HEK293 (cell line): ENCODE data around the gene STT3A.
A peak's percentile ranks its signal among the peaks of the same experiment; 100 is the strongest.

Experiments used
- GFI1B ChIP-seq: fragments of 450-650 bp; formaldehyde crosslinking; IDR thresholded peaks from 2 replicates; pipeline ENCODE4 v1.5.1; 2016; ENCODE audit warnings: missing biosample characterization, missing genetic modification characterization
- GLI4 ChIP-seq: fragments of 450-650 bp; formaldehyde crosslinking; IDR thresholded peaks from 2 replicates; pipeline ENCODE4 v1.5.1; 2016; ENCODE audit warnings: missing biosample characterization, missing genetic modification characterization
- HOXC10 ChIP-seq: sonication (generic); formaldehyde crosslinking; IDR thresholded peaks from 2 replicates; pipeline ENCODE4 v1.8.1; 2023; ENCODE audit warnings: mild to moderate bottlenecking, missing genetic modification reagents
- HOXD13 ChIP-seq: sonication (generic); formaldehyde crosslinking; IDR thresholded peaks from 2 replicates; pipeline ENCODE4 v1.8.0; 2022; ENCODE audit warnings: missing genetic modification reagents, borderline replicate concordance
- INSM2 ChIP-seq: fragments of 450-650 bp; formaldehyde crosslinking; IDR thresholded peaks from 2 replicates; pipeline ENCODE4 v1.5.1; 2016; ENCODE audit warnings: missing biosample characterization, missing genetic modification characterization
- KLF8 ChIP-seq: fragments of 450-650 bp; formaldehyde crosslinking; IDR thresholded peaks from 2 replicates; pipeline ENCODE4 v1.5.1; 2016; ENCODE audit warnings: missing biosample characterization, missing genetic modification characterization
- PRDM4 ChIP-seq: fragments of 450-650 bp; formaldehyde crosslinking; IDR thresholded peaks from 2 replicates; pipeline ENCODE4 v1.5.1; 2017; ENCODE audit warnings: missing biosample characterization, missing genetic modification characterization
- SETDB1 ChIP-seq: IDR thresholded peaks from one replicate; pipeline ENCODE4 v1.6.1; 2017; ENCODE audit warnings: mild to moderate bottlenecking, low read length, moderate library complexity, mixed read lengths; ENCODE audit not compliant: insufficient read length
- SP3 ChIP-seq: fragments of 450-650 bp; formaldehyde crosslinking; IDR thresholded peaks from 2 replicates; pipeline ENCODE4 v1.5.1; 2016; ENCODE audit warnings: missing biosample characterization, missing genetic modification characterization
- WT1 ChIP-seq: fragments of 450-650 bp; formaldehyde crosslinking; IDR thresholded peaks from 2 replicates; pipeline ENCODE4 v1.5.1; 2016; ENCODE audit warnings: missing biosample characterization, missing genetic modification characterization
- ZFHX2 ChIP-seq: fragments of 450-650 bp; formaldehyde crosslinking; conservative IDR thresholded peaks from 2 replicates; pipeline ENCODE4 v1.5.1; 2016; ENCODE audit warnings: missing biosample characterization, missing genetic modification characterization
- ZFP37 ChIP-seq: fragments of 450-650 bp; formaldehyde crosslinking; IDR thresholded peaks from 2 replicates; pipeline ENCODE4 v1.5.1; 2016; ENCODE audit warnings: missing biosample characterization, missing genetic modification characterization
- ZNF169 ChIP-seq: fragments of 450-650 bp; formaldehyde crosslinking; IDR thresholded peaks from 2 replicates; pipeline ENCODE4 v1.5.1; 2016; ENCODE audit warnings: missing biosample characterization, missing genetic modification characterization
- ZNF175 ChIP-seq: fragments of 450-650 bp; formaldehyde crosslinking; IDR thresholded peaks from 2 replicates; pipeline ENCODE4 v1.5.1; 2016; ENCODE audit warnings: missing biosample characterization, missing genetic modification characterization
- ZNF2 ChIP-seq: fragments of 450-650 bp; formaldehyde crosslinking; IDR thresholded peaks from 2 replicates; pipeline ENCODE4 v1.5.1; 2016; ENCODE audit warnings: missing biosample characterization, missing genetic modification characterization
- ZNF266 ChIP-seq: fragments of 450-650 bp; formaldehyde crosslinking; IDR thresholded peaks from 2 replicates; pipeline ENCODE4 v1.5.1; 2016; ENCODE audit warnings: missing biosample characterization, missing genetic modification characterization, low read depth
- ZNF335 ChIP-seq: fragments of 450-650 bp; formaldehyde crosslinking; conservative IDR thresholded peaks from 2 replicates; pipeline ENCODE4 v1.5.1; 2016; ENCODE audit warnings: missing biosample characterization, missing genetic modification characterization
- ZNF362 ChIP-seq: fragments of 450-650 bp; formaldehyde crosslinking; IDR thresholded peaks from 2 replicates; pipeline ENCODE4 v1.5.1; 2016; ENCODE audit warnings: missing biosample characterization, missing genetic modification characterization
- ZNF426 ChIP-seq: fragments of 450-650 bp; formaldehyde crosslinking; IDR thresholded peaks from 2 replicates; pipeline ENCODE4 v1.5.1; 2017; ENCODE audit warnings: missing biosample characterization, missing genetic modification characterization, mild to moderate bottlenecking, inconsistent platforms, moderate library complexity
- ZNF513 ChIP-seq: fragments of 450-650 bp; IDR thresholded peaks from 2 replicates; pipeline ENCODE4 v1.5.1; 2018; ENCODE audit warnings: missing biosample characterization, missing genetic modification characterization
- ZNF558 ChIP-seq: fragments of 450-650 bp; formaldehyde crosslinking; IDR thresholded peaks from 2 replicates; pipeline ENCODE4 v1.5.1; 2016; ENCODE audit warnings: missing biosample characterization, missing genetic modification characterization
- ZNF580 ChIP-seq: fragments of 450-650 bp; formaldehyde crosslinking; IDR thresholded peaks from 2 replicates; pipeline ENCODE4 v1.5.1; 2016; ENCODE audit warnings: missing biosample characterization, missing genetic modification characterization
- ZNF623 ChIP-seq: fragments of 450-650 bp; formaldehyde crosslinking; IDR thresholded peaks from 2 replicates; pipeline ENCODE4 v1.5.1; 2016; ENCODE audit warnings: missing biosample characterization, missing genetic modification characterization
- ZNF658 ChIP-seq: fragments of 450-650 bp; formaldehyde crosslinking; IDR thresholded peaks from 2 replicates; pipeline ENCODE4; 2016; ENCODE audit warnings: missing biosample characterization, missing genetic modification characterization
- ZNF660 ChIP-seq: fragments of 450-650 bp; IDR thresholded peaks from 2 replicates; pipeline ENCODE4 v1.5.1; 2018; ENCODE audit warnings: missing biosample characterization, mild to moderate bottlenecking, missing genetic modification characterization
- TF ChIP-seq, protein P1 (sequence below): sonication (generic); formaldehyde crosslinking; IDR thresholded peaks from 2 replicates; pipeline ENCODE4 v1.8.1; 2022; ENCODE audit warnings: mild to moderate bottlenecking, moderate library complexity, missing genetic modification reagents
- TF ChIP-seq, protein P2 (sequence below): fragments of 450-650 bp; formaldehyde crosslinking; IDR thresholded peaks from 2 replicates; pipeline ENCODE4 v1.5.1; 2016; ENCODE audit warnings: missing biosample characterization, missing genetic modification characterization, borderline replicate concordance

The STT3A gene

DNA sequence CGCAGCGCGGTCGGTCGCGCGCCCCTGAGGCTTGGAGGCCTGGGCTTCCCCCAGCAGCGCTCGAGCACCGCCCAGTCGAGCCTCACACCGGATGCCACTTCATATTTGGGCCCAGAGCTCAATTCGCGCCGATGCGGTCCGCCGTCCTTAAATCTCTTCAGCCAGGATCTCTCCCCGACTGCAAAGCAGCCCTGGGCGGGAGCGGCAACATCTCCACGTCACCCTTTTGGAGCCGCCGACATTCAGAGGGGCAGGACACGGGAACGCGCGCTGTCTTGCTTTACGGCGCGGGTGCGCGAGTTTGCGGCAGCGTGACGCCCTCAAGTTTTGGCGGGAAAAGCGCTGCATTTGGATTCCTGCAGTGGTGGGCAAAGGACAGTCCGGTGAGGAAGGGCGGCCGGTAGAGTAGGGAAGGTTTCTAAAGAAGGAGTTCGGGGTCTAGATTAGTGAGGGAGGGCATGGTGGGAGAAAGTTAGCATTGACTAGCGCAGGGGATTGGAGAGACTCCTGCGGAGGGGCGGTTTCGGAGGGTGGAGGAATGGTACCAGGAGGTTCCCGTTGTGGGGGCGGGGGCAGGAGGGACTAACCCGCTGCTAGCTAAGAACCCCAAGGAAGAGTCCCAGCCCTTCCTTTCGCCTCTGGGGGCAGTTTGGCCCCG lies 33.1 kb downstream of the STT3A start (continued):
- TF ChIP-seq ZNF658 (tag by site-specific recombination), result no peak
- TF ChIP-seq SETDB1, result no peak
- TF ChIP-seq ZNF2 (tag by site-specific recombination), result peak; percentile 93
- TF ChIP-seq ZNF513 (tag by site-specific recombination), result no peak
- TF ChIP-seq INSM2, result peak; percentile 100
- no peak for TF ChIP-seq ZNF169 (tag by site-specific recombination)
- TF ChIP-seq ZNF580 (tag by site-specific recombination), result peak; percentile 81; the same call in 1 of the 2 replicates
- TF ChIP-seq, protein P1, sequence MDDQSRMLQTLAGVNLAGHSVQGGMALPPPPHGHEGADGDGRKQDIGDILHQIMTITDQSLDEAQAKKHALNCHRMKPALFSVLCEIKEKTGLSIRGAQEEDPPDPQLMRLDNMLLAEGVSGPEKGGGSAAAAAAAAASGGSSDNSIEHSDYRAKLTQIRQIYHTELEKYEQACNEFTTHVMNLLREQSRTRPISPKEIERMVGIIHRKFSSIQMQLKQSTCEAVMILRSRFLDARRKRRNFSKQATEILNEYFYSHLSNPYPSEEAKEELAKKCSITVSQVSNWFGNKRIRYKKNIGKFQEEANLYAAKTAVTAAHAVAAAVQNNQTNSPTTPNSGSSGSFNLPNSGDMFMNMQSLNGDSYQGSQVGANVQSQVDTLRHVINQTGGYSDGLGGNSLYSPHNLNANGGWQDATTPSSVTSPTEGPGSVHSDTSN (CRISPR knock-in tag), result peak; percentile 90
- TF ChIP-seq GLI4 (tag by site-specific recombination), result no peak
- TF ChIP-seq ZNF335 (tag by site-specific recombination), result peak; percentile 93
- peak; percentile 75 for TF ChIP-seq WT1
- TF ChIP-seq PRDM4 (tag by site-specific recombination), result peak; percentile 65; the same call in 1 of the 2 replicates
- peak; percentile 98 for TF ChIP-seq KLF8
- TF ChIP-seq ZFP37 (tag by site-specific recombination), result peak; percentile 92
- peak; percentile 92 for TF ChIP-seq SP3 (tag by site-specific recombination)
- 0 out of 2 replicates have a peak, but pooled peaks have one; percentile 18 for TF ChIP-seq ZNF623 (tag by site-specific recombination)
- no peak for TF ChIP-seq ZNF175 (tag by site-specific recombination)
- TF ChIP-seq ZNF426, result no peak
- TF ChIP-seq HOXD13 (CRISPR knock-in tag), result no peak; the same call in 1 of the 2 replicates
- TF ChIP-seq ZNF558 (tag by site-specific recombination), result peak; percentile 52
- TF ChIP-seq, protein P2, sequence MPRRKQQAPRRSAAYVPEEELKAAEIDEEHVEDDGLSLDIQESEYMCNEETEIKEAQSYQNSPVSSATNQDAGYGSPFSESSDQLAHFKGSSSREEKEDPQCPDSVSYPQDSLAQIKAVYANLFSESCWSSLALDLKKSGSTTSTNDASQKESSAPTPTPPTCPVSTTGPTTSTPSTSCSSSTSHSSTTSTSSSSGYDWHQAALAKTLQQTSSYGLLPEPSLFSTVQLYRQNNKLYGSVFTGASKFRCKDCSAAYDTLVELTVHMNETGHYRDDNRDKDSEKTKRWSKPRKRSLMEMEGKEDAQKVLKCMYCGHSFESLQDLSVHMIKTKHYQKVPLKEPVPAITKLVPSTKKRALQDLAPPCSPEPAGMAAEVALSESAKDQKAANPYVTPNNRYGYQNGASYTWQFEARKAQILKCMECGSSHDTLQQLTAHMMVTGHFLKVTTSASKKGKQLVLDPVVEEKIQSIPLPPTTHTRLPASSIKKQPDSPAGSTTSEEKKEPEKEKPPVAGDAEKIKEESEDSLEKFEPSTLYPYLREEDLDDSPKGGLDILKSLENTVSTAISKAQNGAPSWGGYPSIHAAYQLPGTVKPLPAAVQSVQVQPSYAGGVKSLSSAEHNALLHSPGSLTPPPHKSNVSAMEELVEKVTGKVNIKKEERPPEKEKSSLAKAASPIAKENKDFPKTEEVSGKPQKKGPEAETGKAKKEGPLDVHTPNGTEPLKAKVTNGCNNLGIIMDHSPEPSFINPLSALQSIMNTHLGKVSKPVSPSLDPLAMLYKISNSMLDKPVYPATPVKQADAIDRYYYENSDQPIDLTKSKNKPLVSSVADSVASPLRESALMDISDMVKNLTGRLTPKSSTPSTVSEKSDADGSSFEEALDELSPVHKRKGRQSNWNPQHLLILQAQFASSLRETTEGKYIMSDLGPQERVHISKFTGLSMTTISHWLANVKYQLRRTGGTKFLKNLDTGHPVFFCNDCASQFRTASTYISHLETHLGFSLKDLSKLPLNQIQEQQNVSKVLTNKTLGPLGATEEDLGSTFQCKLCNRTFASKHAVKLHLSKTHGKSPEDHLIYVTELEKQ (tag by site-specific recombination), result no peak
- no peak for TF ChIP-seq ZNF362 (tag by site-specific recombination)
- TF ChIP-seq GFI1B (tag by site-specific recombination), result no peak
- peak; percentile 86 for TF ChIP-seq ZFHX2
- TF ChIP-seq ZNF266 (tag by site-specific recombination), result no peak
- TF ChIP-seq HOXC10 (CRISPR knock-in tag), result 0 out of 2 replicates have a peak, but pooled peaks have one; percentile 32
- peak; percentile 64 for TF ChIP-seq ZNF660 (tag by site-specific recombination)
